Measurements from ENCODE around the gene KLHDC1.

Gene KLHDC1

DNA sequence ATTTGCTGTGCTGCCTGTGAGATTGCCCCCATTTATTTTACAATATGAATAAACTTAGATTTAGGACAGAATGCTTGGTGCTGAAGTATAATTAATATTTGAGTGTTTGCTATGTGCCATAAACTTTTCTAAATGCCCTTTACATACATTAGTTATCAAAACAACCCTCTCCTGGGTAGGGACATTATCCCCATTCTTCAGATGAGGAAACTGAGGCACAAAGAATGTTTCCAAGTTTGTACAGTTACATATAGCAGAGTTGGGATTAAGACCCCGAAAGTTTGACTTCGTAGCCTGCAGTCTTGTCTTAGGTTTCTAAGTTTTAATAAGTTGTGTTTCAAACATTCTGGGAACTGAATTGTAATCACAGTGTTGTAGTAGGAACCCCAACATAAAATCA is 93.4 kb downstream of the KLHDC1 start:
- no peak for DNase-seq (ENCODE audit: low read depth)

DNA sequence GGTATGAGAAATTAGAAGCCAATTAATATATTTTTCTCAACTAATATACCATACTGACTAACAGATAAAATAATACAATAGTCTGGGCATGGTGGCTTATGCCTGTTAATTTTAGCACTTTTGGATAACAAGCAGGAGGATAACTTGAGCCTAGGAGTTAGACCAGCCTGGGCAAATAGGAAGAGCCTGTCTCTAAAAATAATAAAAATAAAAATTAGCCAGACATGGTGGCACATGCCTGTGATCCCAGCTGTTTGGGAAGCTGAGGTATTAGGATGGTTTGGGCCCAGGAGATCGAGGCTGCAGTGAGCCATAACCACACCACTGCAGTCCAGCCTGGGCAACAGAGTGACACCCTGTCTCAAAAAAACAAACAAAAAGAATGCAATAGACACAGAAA is 99.7 kb downstream of the KLHDC1 start:
- DNase-seq (ENCODE audit: low read depth): no peak

DNA sequence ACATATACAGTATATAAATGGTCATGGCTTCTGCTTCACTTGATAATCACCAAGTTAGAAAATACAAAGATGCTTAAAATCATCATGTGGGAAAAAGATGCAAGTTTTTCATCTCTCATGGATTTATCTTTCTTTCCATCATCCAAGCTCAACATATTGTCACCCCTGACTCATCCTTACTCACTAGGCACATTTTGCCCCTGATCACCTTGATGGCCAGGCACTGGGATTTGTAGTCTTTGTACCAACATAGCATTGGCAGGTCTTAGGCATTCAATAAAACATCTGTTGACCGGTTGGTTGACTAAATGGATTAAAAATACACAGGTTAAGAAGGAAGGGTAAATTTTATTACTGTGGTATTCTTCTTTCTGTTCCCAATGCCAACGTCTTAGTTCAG is 103.1 kb downstream of the KLHDC1 start:
- DNase-seq (ENCODE audit: low read depth): no peak
